ENCODE data around the gene SYVN1. TPM values are rescaled to one million over a fixed set of nuclear protein-coding genes. Genes with fewer than 3 reads are reported as not detected.
"Not testable (repeated sequence)": the region's sequence is repeated elsewhere in the genome, so short reads cannot be mapped to it uniquely, and the experiment has no call there.

Gene SYVN1
- total and polyA plus RNA-seq, 8 donors, result 47.5 to 98.2 (median 64.1) TPM

DNA sequence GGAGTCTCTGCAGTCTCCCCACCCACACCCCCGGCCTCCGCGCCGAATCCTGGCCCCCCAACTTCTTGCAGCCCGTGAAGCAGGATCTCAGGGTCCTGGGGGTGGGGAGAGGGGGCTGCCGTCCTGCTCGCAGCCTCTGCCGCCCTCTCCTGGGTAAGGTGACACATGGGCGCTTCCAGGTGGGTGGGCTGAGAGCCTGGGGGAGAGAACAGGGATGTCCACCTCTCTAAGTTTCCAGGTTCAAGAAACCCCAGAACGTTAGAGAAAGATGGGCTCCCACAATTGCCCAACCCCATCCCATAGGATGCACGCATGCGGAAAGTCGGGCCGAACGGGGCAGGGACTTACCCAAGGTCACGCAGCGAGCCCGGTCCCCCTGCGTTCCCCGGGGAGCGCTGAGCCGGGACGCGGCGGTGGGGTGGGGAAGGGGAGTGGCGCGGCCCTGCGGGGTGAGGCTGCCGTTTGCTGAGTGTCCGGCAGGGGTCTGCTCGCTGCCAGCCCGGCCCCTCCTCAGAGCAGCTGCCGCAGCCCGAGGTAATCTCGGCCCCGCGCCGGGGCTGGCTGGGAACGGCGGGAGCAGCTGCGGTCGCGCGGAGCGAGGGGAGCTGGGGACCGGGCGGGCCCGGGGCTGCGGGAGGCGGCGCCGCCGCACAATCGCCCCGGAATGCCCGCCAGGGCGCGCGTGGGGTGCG, 46.7 kb upstream of the SYVN1 start:
- no peaks in the 10 kb centered on the region for H3K9me3 ChIP-seq
- TF ChIP-seq, protein P1, sequence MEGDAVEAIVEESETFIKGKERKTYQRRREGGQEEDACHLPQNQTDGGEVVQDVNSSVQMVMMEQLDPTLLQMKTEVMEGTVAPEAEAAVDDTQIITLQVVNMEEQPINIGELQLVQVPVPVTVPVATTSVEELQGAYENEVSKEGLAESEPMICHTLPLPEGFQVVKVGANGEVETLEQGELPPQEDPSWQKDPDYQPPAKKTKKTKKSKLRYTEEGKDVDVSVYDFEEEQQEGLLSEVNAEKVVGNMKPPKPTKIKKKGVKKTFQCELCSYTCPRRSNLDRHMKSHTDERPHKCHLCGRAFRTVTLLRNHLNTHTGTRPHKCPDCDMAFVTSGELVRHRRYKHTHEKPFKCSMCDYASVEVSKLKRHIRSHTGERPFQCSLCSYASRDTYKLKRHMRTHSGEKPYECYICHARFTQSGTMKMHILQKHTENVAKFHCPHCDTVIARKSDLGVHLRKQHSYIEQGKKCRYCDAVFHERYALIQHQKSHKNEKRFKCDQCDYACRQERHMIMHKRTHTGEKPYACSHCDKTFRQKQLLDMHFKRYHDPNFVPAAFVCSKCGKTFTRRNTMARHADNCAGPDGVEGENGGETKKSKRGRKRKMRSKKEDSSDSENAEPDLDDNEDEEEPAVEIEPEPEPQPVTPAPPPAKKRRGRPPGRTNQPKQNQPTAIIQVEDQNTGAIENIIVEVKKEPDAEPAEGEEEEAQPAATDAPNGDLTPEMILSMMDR (IDR thresholded peaks at IDR 0.05), result peak; percentile 20 to 44 (median 32)
- DNase-seq (peak; percentile 62 to 91 (median 80)), ATAC-seq (peak; percentile 63 to 72 (median 64)), FAIRE-seq (no peak)
- H3K27me3 ChIP-seq, result no peaks in the 10 kb centered on the region
- peaks cover 0 to 17% (median 0%) of the 10 kb centered on the region in 3 donors for H3K4me1 ChIP-seq
- peak overlapping the region; percentile 82 to 94 (median 87) for H3K4me3 ChIP-seq
- H3K36me3 ChIP-seq, result peaks cover 0 to 6% (median 0%) of the 10 kb centered on the region in 3 donors
- 1% methylated on average over 25 to 60 of the region's 60 CpGs for WGBS, 2 donors
- intact Hi-C loops (cut with DNase I), result loop anchor here in 2 of 3 donors (5.0 kb wide), 1 partner anchor 49 kb away; the partner anchor contains the start of gene SYVN1 (in 2 of the 2)
- H3K27ac ChIP-seq, result peak overlapping the region; percentile 87 to 96 (median 92)

DNA sequence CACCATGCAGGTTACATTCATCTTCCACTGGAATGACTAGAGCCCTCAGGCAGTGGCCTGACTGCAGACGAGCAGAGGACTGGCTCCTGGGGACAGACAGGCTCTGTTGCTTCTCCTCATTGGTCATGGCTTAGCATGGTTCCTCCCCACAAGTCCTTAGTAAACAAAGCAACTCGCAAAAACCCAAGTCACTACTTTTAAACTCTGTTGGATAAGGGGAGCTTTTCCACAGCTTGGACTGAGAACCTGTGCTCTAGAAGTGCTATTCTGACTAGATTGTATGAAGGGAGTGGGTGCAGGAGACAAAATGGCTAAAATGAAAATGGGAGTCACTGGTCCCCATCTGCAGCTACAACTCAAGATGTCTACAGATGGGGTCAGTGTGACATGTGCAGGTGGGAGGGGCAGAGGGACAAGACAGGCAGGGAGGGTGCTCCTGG, 40.3 kb upstream of the SYVN1 start:
- H3K36me3 ChIP-seq; FAIRE-seq; DNase-seq; H3K9me3 ChIP-seq; H3K27ac ChIP-seq; H3K27me3 ChIP-seq; H3K4me1 ChIP-seq; intact Hi-C loops (cut with DNase I); H3K4me3 ChIP-seq; ATAC-seq: not testable (repeated sequence)
- WGBS, 2 donors, result 57% methylated on average over 2 of the region's 2 CpGs

DNA sequence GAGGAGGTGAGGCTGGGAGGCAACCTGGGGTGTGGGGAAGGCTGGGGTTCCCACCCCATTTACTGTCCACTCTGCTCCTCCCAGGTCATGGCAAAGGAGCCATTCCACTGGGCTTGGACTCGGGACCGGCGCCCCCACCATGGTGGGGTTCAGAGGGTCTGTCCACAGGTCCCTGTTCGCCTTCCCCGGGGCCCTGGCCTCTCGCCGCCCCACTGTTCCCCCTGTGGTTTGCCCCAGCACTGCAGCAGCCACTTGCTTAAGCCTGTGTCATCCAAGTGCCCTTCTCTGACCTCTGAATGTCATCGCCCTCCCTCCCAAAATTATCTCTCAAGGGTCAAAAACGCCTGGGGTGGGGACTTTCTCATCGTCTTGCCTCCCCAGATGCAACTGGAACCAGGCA, 38.3 kb upstream of the SYVN1 start:
- ATAC-seq, result no peak
- TF ChIP-seq, protein P1 (IDR thresholded peaks at IDR 0.05), result no peak
- WGBS, 2 donors, result 82 to 83% methylated on average over 10 of the region's 10 CpGs
- H3K9me3 ChIP-seq, result no peaks in the 10 kb centered on the region
- intact Hi-C loops (cut with DNase I), result no loop called here
- DNase-seq, result peak in 1 of 6 donors; percentile 3
- H3K27ac ChIP-seq, result no peak overlapping the region
- H3K4me3 ChIP-seq, result no peak overlapping the region
- H3K36me3 ChIP-seq, result no peaks in the 10 kb centered on the region
- FAIRE-seq, result no peak
- H3K4me1 ChIP-seq, result no peaks in the 10 kb centered on the region
- H3K27me3 ChIP-seq, result no peaks in the 10 kb centered on the region

DNA sequence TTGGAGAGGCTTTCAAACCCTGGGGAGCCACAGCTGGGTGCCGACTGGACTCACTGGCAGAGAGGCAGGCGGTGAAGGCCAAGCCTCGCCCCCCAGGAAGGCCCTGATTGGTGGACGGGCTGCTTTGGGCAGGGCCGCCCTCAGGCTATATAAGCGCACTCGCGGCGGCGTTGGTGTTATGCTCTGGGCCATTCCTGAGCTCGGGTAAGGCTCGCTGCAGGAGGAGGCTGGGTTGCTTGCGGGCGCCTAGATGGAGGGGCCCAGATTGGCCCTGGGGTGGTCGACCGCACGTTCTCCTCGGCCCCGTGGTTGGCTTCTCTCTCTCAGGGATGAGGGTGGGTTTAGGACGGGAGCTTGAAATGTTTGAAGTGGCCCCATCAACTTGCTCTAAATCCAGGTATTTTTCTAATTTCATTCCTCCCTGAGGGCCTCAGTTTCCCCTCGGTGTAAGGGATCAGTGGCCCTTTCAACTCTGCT, 35.8 kb upstream of the SYVN1 start, which contains the start of gene SPDYC:
SPDYC (plus strand) TSS at position 176 of the 477 bp plus-strand sequence. CDS start 1,125 bp downstream, outside the sequence.
- ATAC-seq, result no peak
- no peaks in the 10 kb centered on the region for H3K36me3 ChIP-seq
- H3K4me1 ChIP-seq, result no peaks in the 10 kb centered on the region
- intact Hi-C loops (cut with DNase I), result no loop called here
- H3K27me3 ChIP-seq, result no peaks in the 10 kb centered on the region
- DNase-seq, result no peak
- no peak within 1 kb of the TSS for H3K27ac ChIP-seq
- TF ChIP-seq, protein P1 (IDR thresholded peaks at IDR 0.05), result no peak
- no peak for FAIRE-seq
- WGBS, 2 donors, result 90 to 91% methylated on average over 18 to 21 of the region's 21 CpGs
- H3K4me3 ChIP-seq, result no peak within 1 kb of the TSS
- no peaks in the 10 kb centered on the region for H3K9me3 ChIP-seq

DNA sequence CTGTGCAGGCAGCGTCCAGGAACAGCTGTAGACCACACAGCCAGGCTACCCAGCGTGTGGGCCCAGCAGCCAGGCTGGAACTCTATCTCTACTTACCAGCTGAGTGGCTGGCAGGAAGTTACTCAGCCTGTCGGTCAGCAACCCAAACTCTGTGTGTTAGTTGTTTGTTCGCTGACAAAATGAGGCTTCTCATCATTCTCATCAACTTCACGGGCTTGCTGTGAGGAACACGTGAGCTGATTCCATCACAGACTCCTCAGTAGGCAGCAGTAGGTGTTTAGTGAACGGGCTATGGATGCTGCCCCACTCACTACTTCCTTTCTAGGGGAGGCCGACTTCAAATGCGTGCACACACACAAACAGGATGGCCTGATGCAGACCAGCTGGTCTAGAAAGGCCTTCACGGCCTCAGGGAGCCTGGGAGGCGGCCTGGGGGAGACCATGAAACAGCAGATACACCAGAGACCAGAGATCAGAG, 34.9 kb upstream of the SYVN1 start:
- FAIRE-seq, result no peak

More for the DNA sequence above, 34.9 kb upstream of the SYVN1 start:
- H3K36me3 ChIP-seq, result no peaks in the 10 kb centered on the region
- ATAC-seq (no peak), DNase-seq (no peak)
- H3K4me3 ChIP-seq, result no peak overlapping the region
- TF ChIP-seq, protein P1 (IDR thresholded peaks at IDR 0.05), result no peak
- H3K4me1 ChIP-seq, result no peaks in the 10 kb centered on the region
- intact Hi-C loops (cut with DNase I), result no loop called here
- WGBS, 2 donors, result 76 to 78% methylated on average over 11 of the region's 11 CpGs
- H3K27ac ChIP-seq, result no peak overlapping the region
- H3K27me3 ChIP-seq, result no peaks in the 10 kb centered on the region
- no peaks in the 10 kb centered on the region for H3K9me3 ChIP-seq
